Chondrocyte (in vitro differentiated cells): ENCODE data around the gene ZNF142. TPM values are rescaled to one million over a fixed set of nuclear protein-coding genes. Genes with fewer than 3 reads are reported as not detected.

ENCODE experiments used
- DNase-seq: peaks from one replicate; pipeline ENCODE4 v3.0.0; 2021; ENCODE audit warnings: mixed read lengths, low spot score
- H3K27ac Mint-ChIP-seq: one replicate; pipeline ENCODE4 v1.8.0; 2021; ENCODE audit warnings: mild to moderate bottlenecking, moderate library complexity, mixed read lengths; ENCODE audit not compliant: unreplicated experiment
- H3K27me3 Mint-ChIP-seq: 2 replicates; pipeline ENCODE4 v1.8.0; 2021; ENCODE audit warnings: low read depth, mixed read lengths
- H3K36me3 Mint-ChIP-seq: 2 replicates; pipeline ENCODE4 v1.8.0; 2021; ENCODE audit warnings: low read depth, mixed read lengths
- H3K4me1 Mint-ChIP-seq: 2 replicates; pipeline ENCODE4 v1.8.0; 2021; ENCODE audit warnings: low read depth, mild to moderate bottlenecking, mixed read lengths
- H3K4me3 Mint-ChIP-seq: one replicate; pipeline ENCODE4 v1.8.0; 2021; ENCODE audit warnings: mild to moderate bottlenecking, moderate library complexity, mixed read lengths; ENCODE audit not compliant: unreplicated experiment
- H3K9me3 Mint-ChIP-seq: 2 replicates; pipeline ENCODE4 v1.8.0; 2021; ENCODE audit warnings: low read depth, mixed read lengths
- CTCF ChIP-seq: fragments of 200-600 bp; sonication (generic); IDR thresholded peaks from 2 replicates; pipeline ENCODE4 v1.5.0; 2021; ENCODE audit warnings: antibody characterized with exemption, mild to moderate bottlenecking, moderate library complexity
- total RNA-seq: library from RNA; stranded (reverse); gene quantifications from 3 replicates; pipeline ENCODE4 v1.2.1, GENCODE V29; 2021

Gene ZNF142
- total RNA-seq, 1 donor from 2014 or later: 26.5 TPM

GRCh38 chr2:218671654-218672566, 12.5 kb upstream of the ZNF142 start, which contains the start of the genes RNF25 and STK36:
Gene RNF25, minus strand, starts transcription at chr2:218672002. Its CDS starts 32 bp downstream, at chr2:218671970.
Gene STK36, plus strand, starts transcription at chr2:218672086. Its CDS starts 744 bp downstream, at chr2:218672830.
- Mint-ChIP-seq H3K9me3 (no peaks in the 10 kb centered on the region), H3K4me3 (peak within 1 kb of the TSS; percentile 97), H3K36me3 (peaks cover 10% of the 10 kb centered on the region), H3K27me3 (no peaks in the 10 kb centered on the region), H3K4me1 (peaks cover 21% of the 10 kb centered on the region), H3K27ac (peak within 1 kb of the TSS; percentile 97)
- no peak for DNase-seq
- no peak for TF ChIP-seq CTCF

DNA sequence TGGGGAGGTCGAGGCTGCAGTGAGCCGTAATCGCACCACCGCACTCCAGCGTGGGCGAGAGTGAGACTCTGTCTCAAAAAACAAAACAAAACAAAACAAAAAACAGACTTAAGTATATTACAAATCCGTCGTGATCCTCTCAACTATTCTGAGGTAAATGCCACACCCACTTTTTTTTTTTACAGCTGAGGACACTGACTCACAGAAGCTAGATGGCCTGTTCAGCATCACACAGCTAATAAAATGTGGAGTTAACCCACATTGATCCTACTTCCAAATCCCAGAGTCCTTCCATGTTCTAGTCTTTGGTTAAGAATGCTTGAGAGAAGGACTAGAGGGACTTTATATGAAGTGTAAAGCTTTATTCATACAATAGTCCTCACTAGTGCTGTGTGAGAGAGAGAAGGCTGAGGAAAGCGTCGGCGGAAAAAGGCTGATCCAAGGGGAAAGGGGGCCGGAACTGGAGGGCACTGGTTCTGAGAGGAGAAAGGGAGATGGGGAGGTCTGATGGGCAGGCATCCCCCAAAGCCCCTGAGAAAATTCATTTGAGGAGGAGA, 11.8 kb upstream of the ZNF142 start:
- Mint-ChIP-seq H3K27me3 (no peaks in the 10 kb centered on the region), H3K36me3 (peaks cover 10% of the 10 kb centered on the region), H3K9me3 (no peaks in the 10 kb centered on the region), H3K27ac (peak overlapping the region; percentile 97), H3K4me3 (peak overlapping the region; percentile 97), H3K4me1 (peaks cover 21% of the 10 kb centered on the region)
- no peak for TF ChIP-seq CTCF
- DNase-seq: no peak

GRCh38 chr2:218664653-218665052, 5.2 kb upstream of the ZNF142 start:
- Mint-ChIP-seq H3K4me3 (no peak overlapping the region), H3K9me3 (no peaks in the 10 kb centered on the region), H3K27me3 (no peaks in the 10 kb centered on the region), H3K27ac (no peak overlapping the region), H3K4me1 (peaks cover 9% of the 10 kb centered on the region), H3K36me3 (peaks cover 28% of the 10 kb centered on the region)
- no peak for TF ChIP-seq CTCF
- DNase-seq: no peak

GRCh38 chr2:218663901-218664300, 4.5 kb upstream of the ZNF142 start:
- DNase-seq: no peak
- Mint-ChIP-seq H3K4me3 (no peak overlapping the region), H3K27ac (no peak overlapping the region), H3K9me3 (no peaks in the 10 kb centered on the region), H3K4me1 (peaks cover 15% of the 10 kb centered on the region), H3K27me3 (no peaks in the 10 kb centered on the region), H3K36me3 (peaks cover 28% of the 10 kb centered on the region)
- no peak for TF ChIP-seq CTCF

GRCh38 chr2:218662827-218663226, 3.4 kb upstream of the ZNF142 start:
- Mint-ChIP-seq H3K27me3 (no peaks in the 10 kb centered on the region), H3K27ac (no peak overlapping the region), H3K36me3 (peaks cover 25% of the 10 kb centered on the region), H3K9me3 (no peaks in the 10 kb centered on the region), H3K4me1 (peaks cover 25% of the 10 kb centered on the region), H3K4me3 (no peak overlapping the region)
- no peak for TF ChIP-seq CTCF
- no peak for DNase-seq
